K562 (cell line): ENCODE results near the gene ENKUR. TPM values are rescaled to one million over a fixed set of nuclear protein-coding genes. Genes with fewer than 3 reads are reported as not detected.
A peak's percentile ranks its signal among the peaks of the same experiment; 100 is the strongest.

Experiments
- ATF6 ChIP-seq: sonication (generic); formaldehyde crosslinking; IDR thresholded peaks from 2 replicates; pipeline ENCODE4 v1.4.0; 2020; ENCODE audit warnings: mild to moderate bottlenecking, missing genetic modification reagents
- CHCHD3 ChIP-seq: fragments of 250-450 bp; sonication (Bioruptor Pico); IDR thresholded peaks from 2 replicates; pipeline ENCODE4 v2.1.2; 2022; ENCODE audit warnings: mild to moderate bottlenecking
- DNMT1 ChIP-seq: fragments of 450-650 bp; IDR thresholded peaks from 2 replicates; pipeline ENCODE4 v1.6.1; 2016; ENCODE audit warnings: antibody characterized with exemption, mild to moderate bottlenecking
- EGR1 ChIP-seq: fragments of 450-650 bp; conservative IDR thresholded peaks from 2 replicates; pipeline ENCODE4 v1.6.1; 2017; ENCODE audit warnings: mild to moderate bottlenecking
- EHMT2 ChIP-seq: fragments of 450-650 bp; IDR thresholded peaks from 2 replicates; pipeline ENCODE4 v1.6.1; 2018; ENCODE audit warnings: antibody characterized with exemption
- FOS ChIP-seq: IDR thresholded peaks from 3 replicates; pipeline ENCODE4 v1.6.1; 2011; ENCODE audit not compliant: insufficient read length; ENCODE audit errors: extremely low read depth
- GTF2B ChIP-seq: IDR thresholded peaks from 2 replicates; pipeline ENCODE4 v1.6.1; 2011; ENCODE audit not compliant: insufficient read length; ENCODE audit errors: extremely low read depth
- HES1 ChIP-seq: fragments of 450-650 bp; IDR thresholded peaks from 2 replicates; pipeline ENCODE4 v1.6.1; 2016; ENCODE audit warnings: low read depth, mild to moderate bottlenecking, moderate library complexity
- KAT7 ChIP-seq: sonication (generic); formaldehyde crosslinking; IDR thresholded peaks from 2 replicates; pipeline ENCODE4 v1.8.0; 2022; ENCODE audit warnings: missing genetic modification reagents, mild to moderate bottlenecking, borderline replicate concordance
- KDM5B ChIP-seq: fragments of 200-600 bp; sonication (generic); IDR thresholded peaks from 2 replicates; pipeline ENCODE4 v1.6.1; 2012; ENCODE audit warnings: low read depth, mild to moderate bottlenecking, moderate library complexity, low read length, control low read depth, inconsistent platforms; ENCODE audit not compliant: insufficient replicate concordance
- LEF1 ChIP-seq: fragments of 450-650 bp; IDR thresholded peaks from 2 replicates; pipeline ENCODE4 v1.6.1; 2016; ENCODE audit warnings: mild to moderate bottlenecking
- MIER1 ChIP-seq: fragments of 450-650 bp; IDR thresholded peaks from 2 replicates; pipeline ENCODE4 v1.6.1; 2016; ENCODE audit warnings: antibody characterized with exemption, mild to moderate bottlenecking, low read depth
- MYBL2 ChIP-seq, 2 experiments: fragments of 450-650 bp in 1 of 2; sonication (generic) in 1 of 2; formaldehyde crosslinking in 1 of 2; IDR thresholded peaks; 2 replicates each; pipeline versions ENCODE4 v1.6.1 to v1.8.1; 2017 to 2022; ENCODE audit warnings: borderline replicate concordance in 1 of 2, inconsistent platforms in 1 of 2, low read depth in 1 of 2, mild to moderate bottlenecking in 1 of 2, missing genetic modification reagents in 1 of 2, moderate library complexity in 1 of 2
- NFE2 ChIP-seq: IDR thresholded peaks from 2 replicates; pipeline ENCODE4 v1.6.1; 2014; ENCODE audit warnings: antibody characterized with exemption, low read depth
- RCOR1 ChIP-seq, 2 experiments: IDR thresholded peaks; 2 replicates each; pipeline ENCODE4 v1.6.1; 2012; ENCODE audit warnings: low read depth in 2 of 2, low read length in 2 of 2, borderline replicate concordance in 1 of 2, improper control_type of control experiment in 1 of 2
- SUPT5H ChIP-seq: fragments of 450-650 bp; IDR thresholded peaks from 2 replicates; pipeline ENCODE4 v1.6.1; 2016
- USF2 ChIP-seq: sonication (generic); formaldehyde crosslinking; IDR thresholded peaks from 2 replicates; pipeline ENCODE4 v1.5.0; 2020; ENCODE audit warnings: missing genetic modification reagents
- ZNF184 ChIP-seq: sonication (generic); formaldehyde crosslinking; IDR thresholded peaks from 2 replicates; pipeline ENCODE4 v1.5.0; 2020; ENCODE audit warnings: missing genetic modification reagents
- ZNF263 ChIP-seq: sonication (generic); formaldehyde crosslinking; IDR thresholded peaks from 2 replicates; pipeline ENCODE4 v1.8.0; 2022; ENCODE audit warnings: mild to moderate bottlenecking, missing genetic modification reagents, borderline replicate concordance
- ZNF395 ChIP-seq: fragments of 200-800 bp; sonication (Bioruptor generic); IDR thresholded peaks from 2 replicates; pipeline ENCODE4 v1.6.1; 2017; ENCODE audit warnings: missing genetic modification characterization, missing compliant biosample characterization
- polyA plus RNA-seq, 8 experiments: library from polyadenylated mRNA; depleted of rRNA in 4 of 8; stranded (reverse) in 5 of 8; unstranded in 3 of 8; fragments of >200 nt; fragmentation: Nextera tagmentation in 2 of 8; fragmentation: Illumina TruSeq in 1 of 8; extraction: Ambion mirVana in 2 of 8; extraction: Trizol in 1 of 8; gene quantifications; 2 replicates each; pipeline versions ENCODE4 v1.2.1 to v1.2.3, GENCODE V29; 2011 to 2014; ENCODE audit warnings: inconsistent platforms in 1 of 8, missing spikeins in 1 of 8
- total RNA-seq, 7 experiments: library from RNA; depleted of rRNA in 6 of 7; stranded (reverse); fragments of >200 nt in 6 of 7; fragmentation: Illumina TruSeq in 2 of 7; extraction: Trizol in 2 of 7; gene quantifications; 2 replicates each; pipeline versions ENCODE4 v1.2.1 to v1.2.3, GENCODE V29; 2011 to 2021; ENCODE audit warnings: low replicate concordance in 1 of 7
- TF ChIP-seq, protein P1 (sequence below): fragments of 250-450 bp; sonication (Bioruptor Pico); IDR thresholded peaks from 2 replicates; pipeline ENCODE4 v1.8.0; 2021; ENCODE audit warnings: mild to moderate bottlenecking, moderate library complexity

The ENKUR gene
- total and polyA plus RNA-seq, 9 of the 15 experiments (the other 6 are each of a cell fraction or from before 2014, with no cell fraction given), result 0.06 to 0.46 (median 0.20) TPM

- TF ChIP-seq ATF6 (peak; percentile 96), ZNF184 (CRISPR knock-in tag) (no peak), HES1 (peak; percentile 89), CHCHD3 (CRISPR knock-in tag) (no peak), EHMT2 (no peak), ZNF395 (CRISPR knock-in tag) (no peak), USF2 (CRISPR knock-in tag) (peak; percentile 99), NFE2 (no peak), KDM5B (peak; percentile 91), LEF1 (no peak), GTF2B (no peak), EGR1 (peak; percentile 98), RCOR1 (IDR thresholded peaks at IDR 0.05; ENCODE audit: borderline replicate concordance in 1 of 2, low read depth in 2 of 2, low read length in 2 of 2) (peak in 1 of 2 experiments; percentile 16; a peak in 2 of 4 replicates), SUPT5H (peak; percentile 90), ZNF263 (CRISPR knock-in tag) (peak; percentile 95), MYBL2 (IDR thresholded peaks at IDR 0.05; ENCODE audit: low read depth) (no peak), MYBL2 (CRISPR knock-in tag; IDR thresholded peaks at IDR 0.05; ENCODE audit: borderline replicate concordance) (no peak; the same call in 1 of the 2 replicates), MIER1 (no peak), DNMT1 (no peak), KAT7 (peak; percentile 96), FOS (no peak)
- TF ChIP-seq, protein P1, sequence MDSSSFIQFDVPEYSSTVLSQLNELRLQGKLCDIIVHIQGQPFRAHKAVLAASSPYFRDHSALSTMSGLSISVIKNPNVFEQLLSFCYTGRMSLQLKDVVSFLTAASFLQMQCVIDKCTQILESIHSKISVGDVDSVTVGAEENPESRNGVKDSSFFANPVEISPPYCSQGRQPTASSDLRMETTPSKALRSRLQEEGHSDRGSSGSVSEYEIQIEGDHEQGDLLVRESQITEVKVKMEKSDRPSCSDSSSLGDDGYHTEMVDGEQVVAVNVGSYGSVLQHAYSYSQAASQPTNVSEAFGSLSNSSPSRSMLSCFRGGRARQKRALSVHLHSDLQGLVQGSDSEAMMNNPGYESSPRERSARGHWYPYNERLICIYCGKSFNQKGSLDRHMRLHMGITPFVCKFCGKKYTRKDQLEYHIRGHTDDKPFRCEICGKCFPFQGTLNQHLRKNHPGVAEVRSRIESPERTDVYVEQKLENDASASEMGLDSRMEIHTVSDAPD (CRISPR knock-in tag), result no peak
Measured at GRCh38 chr10:25016376-25017153, 607 bp upstream of the ENKUR start, which contains the start of gene THNSL1 (continued).
